RWPE2 (cell line): ENCODE results near the gene ADAM12.

ENCODE experiments used
- ATAC-seq: fragments of 200-7000 bp; cut with Tn5 transposase; 3 replicates; pipeline ENCODE4 v1.9.1; 2021; ENCODE audit warnings: low read depth
- DNase-seq: peaks from one replicate; pipeline ENCODE4 v3.0.0-alpha.2; 2020; ENCODE audit warnings: low spot score
- H3K27ac ChIP-seq: fragments of 450-650 bp; 2 replicates; pipeline ENCODE4 v1.5.1; 2017; ENCODE audit warnings: mild to moderate bottlenecking; ENCODE audit not compliant: poor library complexity, severe bottlenecking
- H3K27me3 ChIP-seq: fragments of 250-450 bp; sonication (Bioruptor Pico); 2 replicates; pipeline ENCODE4 v1.5.1; 2021; ENCODE audit warnings: mild to moderate bottlenecking, moderate library complexity; ENCODE audit not compliant: insufficient read depth, poor library complexity, severe bottlenecking
- H3K36me3 ChIP-seq: fragments of 250-450 bp; sonication (Bioruptor Pico); 2 replicates; pipeline ENCODE4 v1.5.1; 2020; ENCODE audit warnings: low read depth, mild to moderate bottlenecking, moderate library complexity
- H3K4me1 ChIP-seq: fragments of 250-450 bp; sonication (Bioruptor Pico); 2 replicates; pipeline ENCODE4 v1.5.1; 2021; ENCODE audit warnings: mild to moderate bottlenecking, moderate library complexity; ENCODE audit not compliant: insufficient read depth, poor library complexity, severe bottlenecking
- H3K4me3 ChIP-seq: fragments of 250-450 bp; sonication (Bioruptor Pico); 2 replicates; pipeline ENCODE4 v1.5.1; 2021; ENCODE audit warnings: mild to moderate bottlenecking, moderate library complexity; ENCODE audit not compliant: severe bottlenecking
- H3K9me3 ChIP-seq: fragments of 250-450 bp; sonication (Bioruptor Pico); 2 replicates; pipeline ENCODE4 v1.5.1; 2021; ENCODE audit warnings: mild to moderate bottlenecking, moderate library complexity; ENCODE audit not compliant: severe bottlenecking
- CTCF ChIP-seq: fragments of 450-650 bp; IDR thresholded peaks from one replicate; pipeline ENCODE4 v1.5.1; 2017; ENCODE audit warnings: mild to moderate bottlenecking, moderate library complexity; ENCODE audit not compliant: poor library complexity, severe bottlenecking

The ADAM12 gene

DNA sequence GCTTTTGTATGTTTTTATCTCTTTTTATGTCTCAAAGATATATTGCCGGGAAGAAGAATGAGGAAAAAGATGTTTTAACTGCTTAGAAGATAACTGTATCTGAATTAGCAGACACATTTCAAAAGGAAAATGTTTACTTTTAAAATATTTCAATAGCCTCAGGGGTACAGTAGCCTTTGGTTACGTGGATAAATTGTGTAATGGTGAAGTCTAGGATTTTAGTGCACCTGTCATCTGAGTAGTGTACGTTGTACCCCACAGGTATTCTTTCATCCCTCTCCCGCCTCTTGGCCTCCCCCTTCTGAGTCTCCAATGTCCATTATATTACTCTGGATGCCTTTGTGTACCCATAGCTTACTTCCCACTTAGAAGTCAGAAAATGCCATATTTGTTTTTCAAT is 269.8 kb downstream of the ADAM12 start:
- DNase-seq = no peak
- H3K9me3 ChIP-seq = no peaks in the 10 kb centered on the region
- no peak for ATAC-seq
- no peaks in the 10 kb centered on the region for H3K27me3 ChIP-seq
- no peaks in the 10 kb centered on the region for H3K36me3 ChIP-seq
- no peak overlapping the region for H3K4me3 ChIP-seq
- H3K27ac ChIP-seq = no peak overlapping the region
- TF ChIP-seq CTCF = no peak
- H3K4me1 ChIP-seq = no peaks in the 10 kb centered on the region

DNA sequence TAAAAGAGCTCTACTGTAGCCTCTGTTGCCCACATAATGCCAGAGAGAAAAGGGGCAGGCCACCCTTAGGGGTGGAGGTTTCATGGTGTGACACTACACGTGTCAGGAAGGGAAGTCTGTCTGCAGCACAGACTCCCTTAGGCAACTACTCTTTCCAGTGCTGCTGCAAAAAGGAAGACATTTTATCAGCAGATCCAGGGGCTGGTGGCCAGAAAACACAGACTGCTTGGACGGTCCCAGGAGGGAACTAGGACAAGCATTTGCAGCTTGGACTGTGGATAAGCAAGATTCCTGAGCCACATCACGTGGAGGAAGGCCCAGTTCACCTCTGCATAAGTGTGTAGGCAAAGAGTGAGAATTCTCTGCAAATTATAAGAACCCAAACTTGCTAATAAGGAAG is 271.1 kb downstream of the ADAM12 start:
- Histone ChIP-seq H3K27me3 (no peaks in the 10 kb centered on the region), H3K9me3 (no peaks in the 10 kb centered on the region), H3K4me1 (no peaks in the 10 kb centered on the region), H3K27ac (no peak overlapping the region), H3K36me3 (no peaks in the 10 kb centered on the region), H3K4me3 (no peak overlapping the region)
- ATAC-seq = no peak
- DNase-seq = no peak
- no peak for TF ChIP-seq CTCF

- Histone ChIP-seq H3K9me3 (no peaks in the 10 kb centered on the region), H3K4me3 (no peak overlapping the region), H3K27ac (no peak overlapping the region), H3K4me1 (no peaks in the 10 kb centered on the region), H3K27me3 (no peaks in the 10 kb centered on the region), H3K36me3 (no peaks in the 10 kb centered on the region)
- no peak for ATAC-seq
- DNase-seq = no peak
- no peak for TF ChIP-seq CTCF
Observed at GRCh38 chr10:126115886-126116285, 272.4 kb downstream of the ADAM12 start.

DNA sequence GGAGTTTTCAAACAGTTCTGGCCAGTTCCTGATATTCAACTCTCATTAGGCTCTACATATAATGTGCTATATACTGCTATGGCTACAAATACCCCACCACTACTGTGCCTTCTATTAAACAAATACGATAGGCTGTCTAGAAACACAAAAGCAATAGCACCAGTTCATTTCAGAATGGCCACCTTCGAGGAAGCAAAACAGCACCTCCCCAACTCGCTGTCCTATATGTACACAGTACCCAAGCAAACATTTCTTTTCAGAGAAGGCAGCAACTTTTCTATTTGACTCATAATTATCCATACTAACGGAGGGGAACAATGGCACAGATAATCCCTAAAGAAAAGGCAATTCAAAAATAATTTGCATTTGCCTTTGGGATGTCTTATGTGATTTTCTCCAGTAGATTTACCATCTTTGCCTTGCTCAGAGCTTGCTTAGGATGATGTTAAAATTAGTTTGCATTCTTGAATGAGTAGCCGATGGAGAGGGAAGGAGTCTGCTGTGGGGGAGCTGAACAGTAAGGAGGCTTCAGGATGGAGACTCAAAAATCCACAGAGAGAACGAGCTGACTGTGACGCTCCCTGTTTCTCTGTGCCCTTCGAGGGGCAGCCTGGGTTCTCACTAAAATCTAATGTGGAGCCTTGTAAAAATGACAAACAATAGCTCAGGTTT is 273.3 kb downstream of the ADAM12 start:
- Histone ChIP-seq H3K4me3 (no peak overlapping the region), H3K27ac (no peak overlapping the region), H3K27me3 (no peaks in the 10 kb centered on the region), H3K9me3 (no peaks in the 10 kb centered on the region), H3K4me1 (no peaks in the 10 kb centered on the region), H3K36me3 (no peaks in the 10 kb centered on the region)
- DNase-seq (no peak), ATAC-seq (no peak)
- TF ChIP-seq CTCF = no peak

GRCh38 chr10:126111516-126111915 is 276.8 kb downstream of the ADAM12 start:
- no peak for DNase-seq
- no peak for TF ChIP-seq CTCF
- no peak overlapping the region for H3K4me3 ChIP-seq
- no peak overlapping the region for H3K27ac ChIP-seq
- no peaks in the 10 kb centered on the region for H3K4me1 ChIP-seq
- no peaks in the 10 kb centered on the region for H3K27me3 ChIP-seq
- no peaks in the 10 kb centered on the region for H3K9me3 ChIP-seq
- no peak for ATAC-seq
- no peaks in the 10 kb centered on the region for H3K36me3 ChIP-seq
